ENCODE measurements around the gene WFDC10B. TPM values are rescaled to one million over a fixed set of nuclear protein-coding genes. Genes with fewer than 3 reads are reported as not detected.
"Not testable (repeated sequence)": the region's sequence is repeated elsewhere in the genome, so short reads cannot be mapped to it uniquely, and the experiment has no call there.

Gene WFDC10B
- total RNA-seq, 3 donors from 2014 or later = 0.73 TPM; not detected in 2

DNA sequence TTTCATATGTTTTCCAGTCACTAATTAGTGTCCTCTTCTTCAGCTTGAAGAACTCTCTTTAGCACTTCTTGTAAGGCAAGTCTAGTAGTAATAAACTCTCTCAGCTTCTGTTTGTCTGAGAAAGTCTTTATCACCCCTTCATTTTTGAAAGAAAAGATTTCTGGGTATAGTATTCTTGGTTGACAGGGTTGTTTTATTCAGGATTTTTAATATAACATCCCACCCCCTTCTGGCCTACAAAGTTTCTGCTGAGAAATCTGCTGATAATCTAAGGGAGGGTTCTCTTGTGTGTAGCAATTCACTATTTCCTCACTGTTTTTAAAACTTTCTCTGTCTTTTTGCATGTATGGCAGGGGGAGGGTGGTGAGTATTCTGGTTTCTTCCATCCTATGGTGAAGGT, 25.2 kb downstream of the WFDC10B start:
- intact Hi-C loops (cut with DNase I, micrococcal nuclease) = no loop called here
- DNase-seq (no peak), ATAC-seq (no peak)
- no peaks in the 10 kb centered on the region for H3K4me1 ChIP-seq (ENCODE audit: low read depth)
- peaks cover 20% of the 10 kb centered on the region for H3K9me3 ChIP-seq
- TF ChIP-seq, protein P1, sequence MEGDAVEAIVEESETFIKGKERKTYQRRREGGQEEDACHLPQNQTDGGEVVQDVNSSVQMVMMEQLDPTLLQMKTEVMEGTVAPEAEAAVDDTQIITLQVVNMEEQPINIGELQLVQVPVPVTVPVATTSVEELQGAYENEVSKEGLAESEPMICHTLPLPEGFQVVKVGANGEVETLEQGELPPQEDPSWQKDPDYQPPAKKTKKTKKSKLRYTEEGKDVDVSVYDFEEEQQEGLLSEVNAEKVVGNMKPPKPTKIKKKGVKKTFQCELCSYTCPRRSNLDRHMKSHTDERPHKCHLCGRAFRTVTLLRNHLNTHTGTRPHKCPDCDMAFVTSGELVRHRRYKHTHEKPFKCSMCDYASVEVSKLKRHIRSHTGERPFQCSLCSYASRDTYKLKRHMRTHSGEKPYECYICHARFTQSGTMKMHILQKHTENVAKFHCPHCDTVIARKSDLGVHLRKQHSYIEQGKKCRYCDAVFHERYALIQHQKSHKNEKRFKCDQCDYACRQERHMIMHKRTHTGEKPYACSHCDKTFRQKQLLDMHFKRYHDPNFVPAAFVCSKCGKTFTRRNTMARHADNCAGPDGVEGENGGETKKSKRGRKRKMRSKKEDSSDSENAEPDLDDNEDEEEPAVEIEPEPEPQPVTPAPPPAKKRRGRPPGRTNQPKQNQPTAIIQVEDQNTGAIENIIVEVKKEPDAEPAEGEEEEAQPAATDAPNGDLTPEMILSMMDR (IDR thresholded peaks at IDR 0.05) = no peak
- H3K36me3 ChIP-seq (ENCODE audit: low read depth) = no peaks in the 10 kb centered on the region
- no peak overlapping the region for H3K4me3 ChIP-seq

- no peaks in the 10 kb centered on the region for H3K9me3 ChIP-seq
- TF ChIP-seq, protein P1 (IDR thresholded peaks at IDR 0.05) = no peak
- ATAC-seq (no peak), DNase-seq (no peak)
- H3K36me3 ChIP-seq (ENCODE audit: low read depth) = no peaks in the 10 kb centered on the region
- intact Hi-C loops (cut with DNase I, micrococcal nuclease) = no loop called here
- no peaks in the 10 kb centered on the region for H3K4me1 ChIP-seq (ENCODE audit: low read depth)
- H3K4me3 ChIP-seq = no peak overlapping the region
These were observed 32.1 kb downstream of the WFDC10B start for GRCh38 chr20:45672765-45673164.

DNA sequence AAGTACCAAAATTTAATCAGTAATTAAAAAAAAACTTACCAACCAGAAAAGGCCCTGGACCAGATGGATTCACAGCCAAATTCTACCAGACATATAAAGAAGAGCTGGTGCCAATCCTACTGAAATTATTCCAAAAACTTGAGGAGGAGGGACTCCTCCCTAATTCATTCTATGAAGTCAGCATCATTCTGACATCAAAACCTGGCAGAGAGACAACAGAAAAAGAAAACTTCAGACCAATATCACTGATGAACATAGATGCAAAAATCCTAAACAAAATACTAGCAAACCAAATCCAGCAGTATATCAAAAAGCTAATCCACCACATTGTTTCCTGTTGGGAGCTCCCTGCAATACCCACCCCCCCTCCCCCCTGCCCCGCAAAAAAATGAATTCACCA, 34.7 kb downstream of the WFDC10B start, which contains the start of gene WFDC11:
WFDC11 (minus strand) TSS at position 101 of the 400 bp plus-strand sequence. CDS start 19,639 bp downstream, outside the sequence.
- DNase-seq (no peak), ATAC-seq (no peak)
- no peaks in the 10 kb centered on the region for H3K9me3 ChIP-seq
- H3K4me1 ChIP-seq (ENCODE audit: low read depth) = no peaks in the 10 kb centered on the region
- no peak within 1 kb of the TSS for H3K4me3 ChIP-seq
- TF ChIP-seq, protein P1 (IDR thresholded peaks at IDR 0.05) = no peak
- intact Hi-C loops (cut with DNase I, micrococcal nuclease) = no loop called here
- no peaks in the 10 kb centered on the region for H3K36me3 ChIP-seq (ENCODE audit: low read depth)

- ATAC-seq; H3K4me1 ChIP-seq (ENCODE audit: low read depth); H3K36me3 ChIP-seq (ENCODE audit: low read depth); H3K9me3 ChIP-seq; H3K4me3 ChIP-seq; DNase-seq; intact Hi-C loops (cut with DNase I, micrococcal nuclease): not testable (repeated sequence)
These were observed 47.8 kb downstream of the WFDC10B start for GRCh38 chr20:45657038-45657437.

DNA sequence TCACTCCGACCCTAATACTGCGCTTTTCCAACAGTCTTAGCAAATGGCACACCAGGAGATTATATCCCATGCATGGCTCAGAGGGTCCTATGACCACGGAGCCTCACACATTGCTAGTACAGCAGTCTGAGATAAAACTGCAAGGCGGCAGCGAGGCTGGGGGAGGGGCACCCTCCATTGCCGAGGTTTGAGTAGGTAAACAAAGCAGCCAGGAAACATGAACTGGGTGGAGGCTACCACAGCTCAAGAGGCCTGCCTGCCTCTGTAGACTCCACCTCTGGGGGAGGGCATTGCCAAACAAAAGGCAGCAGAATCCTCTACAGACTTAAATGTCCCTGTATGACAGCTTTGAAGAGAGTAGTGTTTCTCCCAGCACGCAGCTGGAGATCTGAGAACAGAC, 53.1 kb downstream of the WFDC10B start:
- H3K36me3 ChIP-seq (ENCODE audit: low read depth); ATAC-seq: not testable (repeated sequence)
- DNase-seq = peak in 2 of 3 donors; percentile 47 to 53

DNA sequence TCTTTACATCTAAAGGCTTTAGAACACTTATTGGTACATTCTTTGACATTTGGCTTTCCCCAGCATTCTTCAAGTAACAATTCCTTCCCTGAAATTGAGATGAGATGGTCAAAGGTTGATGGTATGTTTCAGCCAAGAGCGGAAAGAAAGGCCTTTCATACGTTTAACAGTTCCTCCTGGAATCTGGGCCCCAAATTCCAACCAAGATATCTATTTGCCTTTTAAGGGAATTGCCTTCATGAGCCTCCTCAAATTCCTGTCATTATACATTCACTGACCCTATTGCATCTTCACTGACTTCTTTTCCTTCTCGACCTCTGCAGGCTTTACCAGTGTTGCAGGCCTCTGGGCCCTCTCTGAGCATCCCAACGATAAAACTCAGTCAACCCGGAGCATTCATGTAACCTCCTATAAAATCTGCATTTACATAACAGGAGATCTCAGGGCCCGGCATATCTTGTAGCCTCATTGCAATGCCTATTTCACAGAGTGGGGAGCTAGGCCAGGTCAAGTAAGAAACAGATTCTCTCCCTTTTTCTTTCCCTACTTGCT, 55.4 kb downstream of the WFDC10B start:
- Histone ChIP-seq H3K4me3 (no peak overlapping the region), H3K9me3 (no peaks in the 10 kb centered on the region), H3K36me3 (ENCODE audit: low read depth) (no peaks in the 10 kb centered on the region), H3K4me1 (ENCODE audit: low read depth) (no peaks in the 10 kb centered on the region)
- intact Hi-C loops (cut with DNase I, micrococcal nuclease) = no loop called here
- TF ChIP-seq, protein P1 (IDR thresholded peaks at IDR 0.05) = no peak
- ATAC-seq = no peak
- DNase-seq = no peak

More for the DNA sequence above, 53.1 kb downstream of the WFDC10B start:
- H3K4me1 ChIP-seq (ENCODE audit: low read depth); intact Hi-C loops (cut with DNase I, micrococcal nuclease); H3K9me3 ChIP-seq; H3K4me3 ChIP-seq: not testable (repeated sequence)

Measured in mucosa of descending colon (tissue), 3 donors.